Prostate gland (tissue), 2 donors: ENCODE measurements around the gene PFKP. TPM values are rescaled to one million over a fixed set of nuclear protein-coding genes. Genes with fewer than 3 reads are reported as not detected.

ENCODE experiments used
- DNase-seq: peaks from one replicate; pipeline ENCODE4 v3.0.0-alpha.2; 2019; ENCODE audit warnings: low spot score
- H3K27ac ChIP-seq, 2 donors: fragments of 200-600 bp; sonication (generic); 2 replicates each; pipeline ENCODE4 v1.5.1; 2017 to 2019
- H3K27me3 ChIP-seq: fragments of 200-600 bp; sonication (generic); replicated peaks from 2 replicates; pipeline ENCODE4 v1.5.1; 2019; ENCODE audit not compliant: insufficient read depth
- H3K36me3 ChIP-seq, 2 donors: fragments of 200-600 bp; sonication (generic); 1 replicate in 1 of 2; 2 replicates in 1 of 2; pipeline versions ENCODE4 v1.5.1 to v1.8.1; 2017 to 2019
- H3K4me1 ChIP-seq: fragments of 200-600 bp; sonication (generic); replicated peaks from 2 replicates; pipeline ENCODE4 v1.5.1; 2019
- H3K4me3 ChIP-seq, 2 donors: fragments of 200-600 bp; sonication (generic); 2 replicates each; pipeline ENCODE4 v1.5.1; 2017 to 2019
- H3K9me3 ChIP-seq: fragments of 200-600 bp; sonication (generic); 2 replicates; pipeline ENCODE4 v1.5.1; 2017
- POLR2A ChIP-seq: fragments of 450-650 bp; IDR thresholded peaks from one replicate; pipeline ENCODE4 v1.6.1; 2016; ENCODE audit warnings: antibody characterized with exemption, mild to moderate bottlenecking
- POLR2AphosphoS5 ChIP-seq: sonication (generic); formaldehyde crosslinking; IDR thresholded peaks from one replicate; pipeline ENCODE4 v1.6.1; 2017; ENCODE audit warnings: antibody characterized with exemption
- WGBS: methylation state at CpG from one replicate; pipeline ENCODE4 v1.1.5; 2018; 5-methylcytosine and 5-hydroxymethylcytosine counted together
- intact Hi-C: fragments of 100-400 bp; cut with DNase I; formaldehyde crosslinking; loops from one replicate; pipeline ENCODE4 v1.14.2; 2022
- total RNA-seq, 2 donors: library from RNA; depleted of rRNA; stranded (reverse); fragments of >200 nt; gene quantifications; one replicate each; pipeline ENCODE4 v1.1.0, GENCODE V29; 2016
- TF ChIP-seq, protein P1 (sequence below), 4 experiments: fragments of 200-600 bp in 2 of 4; fragments of 450-650 bp in 2 of 4; sonication (generic) in 2 of 4; IDR thresholded peaks; 1 replicate in 3 of 4; 2 replicates in 1 of 4; pipeline ENCODE4 v1.5.1; 2016 to 2019; ENCODE audit warnings: antibody characterized with exemption in 4 of 4, mild to moderate bottlenecking in 2 of 4, moderate library complexity in 2 of 4

Gene PFKP
- total RNA-seq, 2 donors from 2014 or later, result 35.1 to 86.9 TPM

DNA sequence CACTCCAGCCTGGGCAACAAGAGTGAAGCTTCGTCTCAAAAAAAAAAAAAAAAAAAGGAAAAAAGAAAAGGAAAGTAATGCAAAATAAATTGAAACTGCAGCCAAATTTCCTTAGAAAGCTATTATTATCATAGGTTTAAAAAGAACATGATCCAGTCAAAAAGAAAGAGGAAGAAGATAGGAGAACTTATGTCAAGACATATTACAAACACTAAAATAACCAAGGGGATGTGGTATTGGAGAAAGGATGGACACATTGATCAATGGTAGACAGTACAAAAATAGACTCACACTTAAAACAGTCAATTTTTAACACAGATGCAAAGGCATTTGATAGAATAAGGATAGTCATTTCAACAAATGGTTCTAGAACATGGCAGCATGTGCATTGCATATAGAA is 27.3 kb upstream of the PFKP start:
- WGBS, result 63% methylated on average over 1 of the region's 1 CpG
- H3K9me3 ChIP-seq, result no peaks in the 10 kb centered on the region
- no peak overlapping the region for H3K4me3 ChIP-seq
- H3K36me3 ChIP-seq, result no peaks in the 10 kb centered on the region
- no peaks in the 10 kb centered on the region for H3K4me1 ChIP-seq
- TF ChIP-seq POLR2AphosphoS5 (no peak), POLR2A (no peak)
- TF ChIP-seq, protein P1, sequence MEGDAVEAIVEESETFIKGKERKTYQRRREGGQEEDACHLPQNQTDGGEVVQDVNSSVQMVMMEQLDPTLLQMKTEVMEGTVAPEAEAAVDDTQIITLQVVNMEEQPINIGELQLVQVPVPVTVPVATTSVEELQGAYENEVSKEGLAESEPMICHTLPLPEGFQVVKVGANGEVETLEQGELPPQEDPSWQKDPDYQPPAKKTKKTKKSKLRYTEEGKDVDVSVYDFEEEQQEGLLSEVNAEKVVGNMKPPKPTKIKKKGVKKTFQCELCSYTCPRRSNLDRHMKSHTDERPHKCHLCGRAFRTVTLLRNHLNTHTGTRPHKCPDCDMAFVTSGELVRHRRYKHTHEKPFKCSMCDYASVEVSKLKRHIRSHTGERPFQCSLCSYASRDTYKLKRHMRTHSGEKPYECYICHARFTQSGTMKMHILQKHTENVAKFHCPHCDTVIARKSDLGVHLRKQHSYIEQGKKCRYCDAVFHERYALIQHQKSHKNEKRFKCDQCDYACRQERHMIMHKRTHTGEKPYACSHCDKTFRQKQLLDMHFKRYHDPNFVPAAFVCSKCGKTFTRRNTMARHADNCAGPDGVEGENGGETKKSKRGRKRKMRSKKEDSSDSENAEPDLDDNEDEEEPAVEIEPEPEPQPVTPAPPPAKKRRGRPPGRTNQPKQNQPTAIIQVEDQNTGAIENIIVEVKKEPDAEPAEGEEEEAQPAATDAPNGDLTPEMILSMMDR (IDR thresholded peaks at IDR 0.05), result no peak
- DNase-seq, result no peak
- H3K27me3 ChIP-seq, result no peaks in the 10 kb centered on the region
- H3K27ac ChIP-seq, result no peak overlapping the region
- intact Hi-C loops, result no loop called here

DNA sequence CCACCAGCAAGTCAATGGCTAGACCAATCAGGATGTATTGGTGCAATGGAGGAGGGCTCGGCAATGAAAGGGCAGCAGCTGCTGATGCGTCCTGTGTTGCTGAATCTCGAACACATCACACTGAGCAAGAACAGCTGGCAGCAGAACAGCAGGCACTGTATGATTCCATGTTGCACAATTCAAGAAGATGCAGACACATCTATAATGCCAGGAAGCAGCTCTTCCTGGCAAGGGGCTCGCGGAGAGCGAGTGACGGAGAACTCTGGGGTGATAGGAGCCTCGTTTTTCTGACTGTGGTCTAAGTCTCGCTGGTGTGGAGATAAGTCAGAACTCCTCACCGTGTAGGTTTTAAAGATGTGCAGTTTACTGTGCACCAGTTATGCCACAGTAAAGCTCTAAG is 24.8 kb upstream of the PFKP start:
- TF ChIP-seq, protein P1 (IDR thresholded peaks at IDR 0.05), result no peak
- no peak for TF ChIP-seq POLR2AphosphoS5
- no peak for TF ChIP-seq POLR2A
- intact Hi-C loops, result loop anchor here (2.0 kb wide), 1 partner anchor 114 kb away; no protein-coding TSS in a partner anchor

DNA sequence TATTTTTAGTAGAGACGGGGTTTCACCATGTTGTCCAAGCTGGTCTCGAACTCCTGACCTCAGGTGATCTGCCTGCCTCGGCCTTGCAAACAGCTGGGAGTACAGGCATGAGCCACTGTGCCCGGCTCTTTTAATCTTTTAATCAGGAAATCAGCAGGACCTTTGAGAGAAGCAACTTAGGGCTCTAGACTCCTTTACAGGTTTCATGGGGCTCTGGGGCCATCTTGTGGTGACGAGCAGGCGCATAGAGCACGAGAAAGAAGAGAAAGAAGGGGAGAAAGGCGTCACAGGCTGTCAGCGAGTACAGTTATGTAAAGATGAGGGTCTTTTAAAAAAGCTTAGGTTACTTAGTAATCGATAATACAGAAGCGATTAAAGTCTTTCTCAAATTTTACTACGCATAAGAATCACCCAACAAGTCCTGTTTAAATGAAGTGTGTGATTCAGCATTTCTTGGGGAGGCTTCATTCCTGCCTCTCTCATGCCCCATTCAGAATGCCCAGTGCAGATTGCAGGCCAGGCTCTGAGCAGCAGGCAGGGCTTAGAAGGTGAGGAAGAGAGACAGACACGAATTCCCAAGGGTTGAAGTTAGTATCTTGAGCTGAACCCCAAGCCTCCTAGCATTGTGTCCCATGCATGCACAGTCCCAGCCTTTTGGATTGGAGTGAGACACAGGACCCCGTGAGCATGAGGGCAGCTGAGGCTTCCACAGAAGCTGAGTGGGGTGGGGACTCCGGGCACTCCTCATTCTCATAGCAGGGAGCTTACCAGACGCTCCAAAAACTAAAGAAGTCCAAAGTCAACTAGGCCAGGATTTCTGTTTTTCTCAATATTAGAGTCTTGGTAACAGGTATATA is 23.6 kb upstream of the PFKP start:
- intact Hi-C loops, result loop anchor here (2.0 kb wide), 2 partner anchors 51 to 115 kb away; no protein-coding TSS in a partner anchor
- Histone ChIP-seq H3K4me3 (no peak overlapping the region), H3K9me3 (no peaks in the 10 kb centered on the region), H3K4me1 (no peaks in the 10 kb centered on the region), H3K27me3 (no peaks in the 10 kb centered on the region), H3K36me3 (no peaks in the 10 kb centered on the region), H3K27ac (peak overlapping the region in 1 of 2 donors; percentile 37)
- 22% methylated on average over 16 of the region's 16 CpGs for WGBS
- TF ChIP-seq, protein P1 (IDR thresholded peaks at IDR 0.05), result peak; percentile 17 to 82 (median 73)
- TF ChIP-seq POLR2AphosphoS5, result peak; percentile 59
- no peak for TF ChIP-seq POLR2A
- DNase-seq, result peak; percentile 64

More for the DNA sequence above, 24.8 kb upstream of the PFKP start:
- H3K4me3 ChIP-seq, result no peak overlapping the region
- H3K27ac ChIP-seq, result no peak overlapping the region
- 80% methylated on average over 10 of the region's 10 CpGs for WGBS
- DNase-seq, result no peak
- no peaks in the 10 kb centered on the region for H3K36me3 ChIP-seq
- H3K27me3 ChIP-seq, result no peaks in the 10 kb centered on the region
- H3K4me1 ChIP-seq, result no peaks in the 10 kb centered on the region
- H3K9me3 ChIP-seq, result no peaks in the 10 kb centered on the region

DNA sequence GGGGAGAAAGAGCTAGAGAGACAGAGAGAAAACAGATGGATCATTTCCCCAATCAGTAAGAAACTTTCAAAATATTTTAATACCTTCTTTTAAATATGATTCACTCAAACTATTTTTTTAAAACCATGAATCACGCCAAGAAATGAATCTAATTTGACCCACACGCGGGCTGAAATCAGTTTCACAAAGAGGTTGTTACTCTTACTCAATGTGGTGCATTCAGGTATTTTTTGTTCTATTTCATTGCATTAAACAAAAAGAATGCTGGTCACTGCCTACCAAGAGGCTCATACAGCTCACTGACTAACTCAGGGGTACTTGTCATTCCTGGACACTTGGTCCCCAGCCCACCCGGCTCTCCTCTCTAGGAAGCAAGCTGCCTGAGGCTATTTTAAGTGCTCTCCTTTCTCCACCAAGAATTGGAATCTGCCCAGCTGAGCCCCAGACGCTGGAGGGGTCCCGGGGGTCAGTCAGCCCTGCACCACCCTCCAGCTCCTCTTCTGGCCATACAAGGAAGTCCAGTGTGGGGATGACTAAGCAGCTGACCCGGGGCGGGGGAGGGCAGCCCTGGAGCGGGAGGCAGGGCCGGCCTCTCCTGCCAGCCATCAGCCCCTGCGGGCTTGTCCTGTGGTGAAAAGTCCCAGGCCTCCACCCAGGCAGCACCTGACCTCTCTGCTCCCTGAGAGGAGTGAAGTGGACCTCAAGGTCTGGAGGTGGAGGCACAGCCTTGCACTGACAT is 21.7 kb upstream of the PFKP start:
- H3K27me3 ChIP-seq, result no peaks in the 10 kb centered on the region
- TF ChIP-seq POLR2A, result no peak
- TF ChIP-seq, protein P1 (IDR thresholded peaks at IDR 0.05), result peak in 2 of 4 experiments; percentile 6 to 8
- TF ChIP-seq POLR2AphosphoS5, result peak; percentile 7
- intact Hi-C loops, result loop anchor here (2.0 kb wide), 1 partner anchor 49 kb away; no protein-coding TSS in a partner anchor
- whole genome bisulfite sequencing, result 26% methylated on average over 11 of the region's 11 CpGs
- H3K36me3 ChIP-seq, result no peaks in the 10 kb centered on the region
- no peaks in the 10 kb centered on the region for H3K9me3 ChIP-seq
- no peaks in the 10 kb centered on the region for H3K4me1 ChIP-seq
- DNase-seq, result no peak
- H3K4me3 ChIP-seq, result no peak overlapping the region
- H3K27ac ChIP-seq, result peak overlapping the region; percentile 39 to 57
